GM19351 (cell line): Measurements from ENCODE around the gene RAD51B.
"Not testable (repeated sequence)": the region's sequence is repeated elsewhere in the genome, so short reads cannot be mapped to it uniquely, and the experiment has no call there.

ENCODE experiments used
- ATAC-seq: cut with Tn5 transposase; IDR thresholded peaks from one replicate; pipeline ENCODE4 v1.9.1; 2021; ENCODE audit warnings: mild to moderate bottlenecking, moderate library complexity; ENCODE audit not compliant: unreplicated experiment

The RAD51B gene

GRCh38 chr14:68062651-68063050 lies 243.1 kb downstream of the RAD51B start:
- ATAC-seq: no peak

GRCh38 chr14:68065322-68065721 lies 245.7 kb downstream of the RAD51B start:
- ATAC-seq: no peak

- no peak for ATAC-seq
Observed at GRCh38 chr14:68074765-68075381, 255.3 kb downstream of the RAD51B start.

GRCh38 chr14:68075382-68076029 lies 255.9 kb downstream of the RAD51B start:
- ATAC-seq: no peak

- no peak for ATAC-seq
Observed at GRCh38 chr14:68076451-68076850, 256.9 kb downstream of the RAD51B start.

- no peak for ATAC-seq
Observed at GRCh38 chr14:68079941-68080697, 260.5 kb downstream of the RAD51B start.

GRCh38 chr14:68081489-68081888 lies 261.9 kb downstream of the RAD51B start:
- ATAC-seq: no peak

- no peak for ATAC-seq
Observed at GRCh38 chr14:68082698-68083291, 263.2 kb downstream of the RAD51B start.

- ATAC-seq: no peak
Observed at GRCh38 chr14:68084256-68084655, 264.7 kb downstream of the RAD51B start.

GRCh38 chr14:68085742-68086141 lies 266.2 kb downstream of the RAD51B start:
- ATAC-seq: no peak

GRCh38 chr14:68088451-68088854 lies 268.9 kb downstream of the RAD51B start:
- no peak for ATAC-seq

- no peak for ATAC-seq
Observed at GRCh38 chr14:68089146-68089731, 269.7 kb downstream of the RAD51B start.

GRCh38 chr14:68094158-68094557 lies 274.6 kb downstream of the RAD51B start:
- no peak for ATAC-seq

- ATAC-seq: no peak
Observed at GRCh38 chr14:68094752-68095151, 275.2 kb downstream of the RAD51B start.

GRCh38 chr14:68097727-68098126 lies 278.1 kb downstream of the RAD51B start:
- no peak for ATAC-seq

- ATAC-seq: no peak
Observed at GRCh38 chr14:68098834-68099233, 279.3 kb downstream of the RAD51B start.

GRCh38 chr14:68099495-68100045 lies 280.0 kb downstream of the RAD51B start:
- ATAC-seq: no peak

GRCh38 chr14:68101715-68102301 lies 282.2 kb downstream of the RAD51B start:
- not testable (repeated sequence) for ATAC-seq

- no peak for ATAC-seq
Observed at GRCh38 chr14:68103853-68104252, 284.3 kb downstream of the RAD51B start.

GRCh38 chr14:68104518-68104917 lies 284.9 kb downstream of the RAD51B start:
- ATAC-seq: no peak

- ATAC-seq: no peak
Observed at GRCh38 chr14:68105816-68106215, 286.2 kb downstream of the RAD51B start.
